GM23338 (cell line): ENCODE results near the gene MT1F. TPM values are rescaled to one million over a fixed set of nuclear protein-coding genes. Genes with fewer than 3 reads are reported as not detected.

Experiments
- ATAC-seq: fragments of 200-7000 bp; cut with Tn5 transposase; 3 replicates; pipeline ENCODE4 v1.9.1; 2020
- DNase-seq: peaks from one replicate; pipeline ENCODE4 v3.0.0-alpha.2; 2015; ENCODE audit warnings: low spot score
- H2AFZ ChIP-seq: fragments of 200-600 bp; sonication (generic); 2 replicates; pipeline ENCODE4 v1.8.0; 2016; ENCODE audit warnings: antibody characterized with exemption, mild to moderate bottlenecking, moderate library complexity
- H3F3A ChIP-seq: fragments of 200-600 bp; sonication (generic); replicated peaks from 2 replicates; pipeline ENCODE4 v1.8.0; 2017; ENCODE audit warnings: antibody characterized with exemption, mixed run types, low read depth
- H3K27ac ChIP-seq: fragments of 200-600 bp; sonication (generic); 2 replicates; pipeline ENCODE4 v1.6.1; 2016; ENCODE audit warnings: low read depth
- H3K27me3 ChIP-seq: fragments of 200-600 bp; sonication (generic); 2 replicates; pipeline ENCODE4 v1.8.0; 2016; ENCODE audit warnings: mild to moderate bottlenecking, mixed run types, moderate library complexity; ENCODE audit not compliant: insufficient read depth
- H3K36me3 ChIP-seq: fragments of 200-600 bp; sonication (generic); 2 replicates; pipeline ENCODE4 v1.8.0; 2016; ENCODE audit warnings: mild to moderate bottlenecking; ENCODE audit not compliant: insufficient read depth
- H3K4me1 ChIP-seq: fragments of 200-600 bp; sonication (generic); 2 replicates; pipeline ENCODE4 v1.8.0; 2016; ENCODE audit warnings: mild to moderate bottlenecking, moderate library complexity; ENCODE audit not compliant: insufficient read depth
- H3K4me2 ChIP-seq: fragments of 200-600 bp; sonication (generic); 2 replicates; pipeline ENCODE4 v1.7.1; 2017; ENCODE audit warnings: mixed run types
- H3K4me3 ChIP-seq: fragments of 200-600 bp; sonication (generic); 2 replicates; pipeline ENCODE4 v1.6.1; 2016; ENCODE audit warnings: mixed run types
- H3K79me2 ChIP-seq: fragments of 200-600 bp; sonication (generic); replicated peaks from 2 replicates; pipeline ENCODE4 v1.8.0; 2017; ENCODE audit warnings: mild to moderate bottlenecking; ENCODE audit not compliant: insufficient read depth
- H3K9me2 ChIP-seq: fragments of 200-600 bp; sonication (generic); 2 replicates; pipeline ENCODE4 v1.8.0; 2017; ENCODE audit not compliant: insufficient read depth
- H4K20me1 ChIP-seq: fragments of 200-600 bp; sonication (generic); replicated peaks from 2 replicates; pipeline ENCODE4 v1.8.0; 2017; ENCODE audit warnings: mild to moderate bottlenecking; ENCODE audit not compliant: insufficient read depth
- H3K27ac Mint-ChIP-seq: 2 replicates; pipeline ENCODE4 v1.8.0; 2020; ENCODE audit warnings: inconsistent platforms, mild to moderate bottlenecking, moderate library complexity, mixed read lengths
- H3K27me3 Mint-ChIP-seq: 3 replicates; pipeline ENCODE4 v1.8.0; 2022; ENCODE audit warnings: low read depth, mild to moderate bottlenecking, moderate library complexity, mixed read lengths, inconsistent platforms; ENCODE audit not compliant: insufficient read depth, poor library complexity
- H3K36me3 Mint-ChIP-seq: 3 replicates; pipeline ENCODE4 v1.8.0; 2021; ENCODE audit warnings: low read depth, mild to moderate bottlenecking, inconsistent platforms, moderate library complexity, mixed read lengths
- H3K4me1 Mint-ChIP-seq: 3 replicates; pipeline ENCODE4 v1.8.0; 2020; ENCODE audit warnings: mild to moderate bottlenecking, inconsistent platforms, mixed read lengths
- H3K4me3 Mint-ChIP-seq: 3 replicates; pipeline ENCODE4 v1.8.0; 2021; ENCODE audit warnings: moderate library complexity, mild to moderate bottlenecking, inconsistent platforms, mixed read lengths
- H3K9me3 Mint-ChIP-seq: 3 replicates; pipeline ENCODE4 v1.8.0; 2020; ENCODE audit warnings: moderate library complexity, mild to moderate bottlenecking, inconsistent platforms, mixed read lengths
- CREB1 ChIP-seq: fragments of 250-450 bp; sonication (Bioruptor Pico); IDR thresholded peaks from 2 replicates; pipeline ENCODE4 v1.5.0; 2020; ENCODE audit warnings: low read depth, mild to moderate bottlenecking, moderate library complexity
- EZH2 ChIP-seq: fragments of 200-600 bp; sonication (generic); IDR thresholded peaks from one replicate; pipeline ENCODE4 v1.8.0; 2017; ENCODE audit warnings: antibody characterized with exemption, mild to moderate bottlenecking, low read depth; ENCODE audit not compliant: unreplicated experiment
- EZH2phosphoT487 ChIP-seq: fragments of 200-600 bp; sonication (generic); IDR thresholded peaks from one replicate; pipeline ENCODE4 v1.8.1; 2018; ENCODE audit warnings: antibody characterized with exemption; ENCODE audit not compliant: unreplicated experiment
- JUNB ChIP-seq: IDR thresholded peaks from one replicate; pipeline ENCODE4 v1.6.1; 2016; ENCODE audit warnings: antibody characterized with exemption; ENCODE audit not compliant: unreplicated experiment
- POLR2AphosphoS5 ChIP-seq: IDR thresholded peaks from 2 replicates; pipeline ENCODE4 v1.6.1; 2016; ENCODE audit warnings: antibody characterized with exemption, low read depth
- ZNF114 ChIP-seq: fragments of 250-450 bp; sonication (Bioruptor Pico); IDR thresholded peaks from 2 replicates; pipeline ENCODE4 v1.5.0; 2020; ENCODE audit warnings: mild to moderate bottlenecking, moderate library complexity
- ZNF331 ChIP-seq: fragments of 250-450 bp; sonication (Bioruptor Pico); IDR thresholded peaks from 2 replicates; pipeline ENCODE4 v1.5.0; 2020; ENCODE audit warnings: low read depth, mild to moderate bottlenecking, moderate library complexity
- polyA plus RNA-seq: library from polyadenylated mRNA; unstranded; fragments of >200 nt; fragmentation: Nextera tagmentation; extraction: Ambion mirVana; gene quantifications from 2 replicates; pipeline ENCODE4 v1.2.1, GENCODE V29; 2016
- total RNA-seq: library from RNA; depleted of rRNA; stranded (reverse); fragments of >200 nt; shearing (Covaris generic); gene quantifications from 2 replicates; pipeline ENCODE4 v1.2.3, GENCODE V29; 2014
- TF ChIP-seq, protein P1 (sequence below): fragments of 250-450 bp; sonication (Bioruptor Pico); IDR thresholded peaks from 2 replicates; pipeline ENCODE4 v1.5.0; 2020; ENCODE audit warnings: mild to moderate bottlenecking, moderate library complexity
- TF ChIP-seq, protein P2 (sequence below), 2 experiments: fragments of 200-600 bp in 1 of 2; sonication (generic) in 1 of 2; conservative IDR thresholded peaks; 2 replicates each; pipeline versions ENCODE4 v1.5.1 to v1.6.1; 2016 to 2017; ENCODE audit warnings: antibody characterized with exemption in 2 of 2, low read depth in 2 of 2, mild to moderate bottlenecking in 2 of 2, moderate library complexity in 1 of 2
- TF ChIP-seq, protein P3 (sequence below): IDR thresholded peaks from one replicate; pipeline ENCODE4 v1.6.1; 2018; ENCODE audit warnings: antibody characterized with exemption; ENCODE audit not compliant: unreplicated experiment

MT1F gene
- total and polyA plus RNA-seq, 2 experiments from 2014 or later = 7.4 to 107 TPM

DNA sequence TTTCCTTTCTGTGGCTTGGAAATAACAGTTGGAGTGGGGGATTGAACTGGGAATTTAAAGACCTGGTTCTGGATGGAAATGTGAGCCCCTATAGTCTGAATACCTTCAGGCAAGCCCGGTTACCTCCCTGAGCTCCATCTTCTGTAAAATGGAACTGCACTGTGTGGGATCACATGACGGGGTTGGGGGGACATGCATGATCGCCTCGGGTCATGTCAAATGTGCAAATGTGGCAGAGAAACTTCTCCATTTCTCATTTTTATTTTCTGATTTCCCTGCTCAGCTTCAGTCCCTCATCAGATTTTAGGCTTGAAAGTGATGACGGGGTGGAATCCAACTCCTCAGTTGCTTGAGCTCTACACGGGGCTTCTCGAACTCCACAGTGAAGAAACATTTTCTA, 4.5 kb upstream of the MT1F start (continued):
- TF ChIP-seq, protein P1, sequence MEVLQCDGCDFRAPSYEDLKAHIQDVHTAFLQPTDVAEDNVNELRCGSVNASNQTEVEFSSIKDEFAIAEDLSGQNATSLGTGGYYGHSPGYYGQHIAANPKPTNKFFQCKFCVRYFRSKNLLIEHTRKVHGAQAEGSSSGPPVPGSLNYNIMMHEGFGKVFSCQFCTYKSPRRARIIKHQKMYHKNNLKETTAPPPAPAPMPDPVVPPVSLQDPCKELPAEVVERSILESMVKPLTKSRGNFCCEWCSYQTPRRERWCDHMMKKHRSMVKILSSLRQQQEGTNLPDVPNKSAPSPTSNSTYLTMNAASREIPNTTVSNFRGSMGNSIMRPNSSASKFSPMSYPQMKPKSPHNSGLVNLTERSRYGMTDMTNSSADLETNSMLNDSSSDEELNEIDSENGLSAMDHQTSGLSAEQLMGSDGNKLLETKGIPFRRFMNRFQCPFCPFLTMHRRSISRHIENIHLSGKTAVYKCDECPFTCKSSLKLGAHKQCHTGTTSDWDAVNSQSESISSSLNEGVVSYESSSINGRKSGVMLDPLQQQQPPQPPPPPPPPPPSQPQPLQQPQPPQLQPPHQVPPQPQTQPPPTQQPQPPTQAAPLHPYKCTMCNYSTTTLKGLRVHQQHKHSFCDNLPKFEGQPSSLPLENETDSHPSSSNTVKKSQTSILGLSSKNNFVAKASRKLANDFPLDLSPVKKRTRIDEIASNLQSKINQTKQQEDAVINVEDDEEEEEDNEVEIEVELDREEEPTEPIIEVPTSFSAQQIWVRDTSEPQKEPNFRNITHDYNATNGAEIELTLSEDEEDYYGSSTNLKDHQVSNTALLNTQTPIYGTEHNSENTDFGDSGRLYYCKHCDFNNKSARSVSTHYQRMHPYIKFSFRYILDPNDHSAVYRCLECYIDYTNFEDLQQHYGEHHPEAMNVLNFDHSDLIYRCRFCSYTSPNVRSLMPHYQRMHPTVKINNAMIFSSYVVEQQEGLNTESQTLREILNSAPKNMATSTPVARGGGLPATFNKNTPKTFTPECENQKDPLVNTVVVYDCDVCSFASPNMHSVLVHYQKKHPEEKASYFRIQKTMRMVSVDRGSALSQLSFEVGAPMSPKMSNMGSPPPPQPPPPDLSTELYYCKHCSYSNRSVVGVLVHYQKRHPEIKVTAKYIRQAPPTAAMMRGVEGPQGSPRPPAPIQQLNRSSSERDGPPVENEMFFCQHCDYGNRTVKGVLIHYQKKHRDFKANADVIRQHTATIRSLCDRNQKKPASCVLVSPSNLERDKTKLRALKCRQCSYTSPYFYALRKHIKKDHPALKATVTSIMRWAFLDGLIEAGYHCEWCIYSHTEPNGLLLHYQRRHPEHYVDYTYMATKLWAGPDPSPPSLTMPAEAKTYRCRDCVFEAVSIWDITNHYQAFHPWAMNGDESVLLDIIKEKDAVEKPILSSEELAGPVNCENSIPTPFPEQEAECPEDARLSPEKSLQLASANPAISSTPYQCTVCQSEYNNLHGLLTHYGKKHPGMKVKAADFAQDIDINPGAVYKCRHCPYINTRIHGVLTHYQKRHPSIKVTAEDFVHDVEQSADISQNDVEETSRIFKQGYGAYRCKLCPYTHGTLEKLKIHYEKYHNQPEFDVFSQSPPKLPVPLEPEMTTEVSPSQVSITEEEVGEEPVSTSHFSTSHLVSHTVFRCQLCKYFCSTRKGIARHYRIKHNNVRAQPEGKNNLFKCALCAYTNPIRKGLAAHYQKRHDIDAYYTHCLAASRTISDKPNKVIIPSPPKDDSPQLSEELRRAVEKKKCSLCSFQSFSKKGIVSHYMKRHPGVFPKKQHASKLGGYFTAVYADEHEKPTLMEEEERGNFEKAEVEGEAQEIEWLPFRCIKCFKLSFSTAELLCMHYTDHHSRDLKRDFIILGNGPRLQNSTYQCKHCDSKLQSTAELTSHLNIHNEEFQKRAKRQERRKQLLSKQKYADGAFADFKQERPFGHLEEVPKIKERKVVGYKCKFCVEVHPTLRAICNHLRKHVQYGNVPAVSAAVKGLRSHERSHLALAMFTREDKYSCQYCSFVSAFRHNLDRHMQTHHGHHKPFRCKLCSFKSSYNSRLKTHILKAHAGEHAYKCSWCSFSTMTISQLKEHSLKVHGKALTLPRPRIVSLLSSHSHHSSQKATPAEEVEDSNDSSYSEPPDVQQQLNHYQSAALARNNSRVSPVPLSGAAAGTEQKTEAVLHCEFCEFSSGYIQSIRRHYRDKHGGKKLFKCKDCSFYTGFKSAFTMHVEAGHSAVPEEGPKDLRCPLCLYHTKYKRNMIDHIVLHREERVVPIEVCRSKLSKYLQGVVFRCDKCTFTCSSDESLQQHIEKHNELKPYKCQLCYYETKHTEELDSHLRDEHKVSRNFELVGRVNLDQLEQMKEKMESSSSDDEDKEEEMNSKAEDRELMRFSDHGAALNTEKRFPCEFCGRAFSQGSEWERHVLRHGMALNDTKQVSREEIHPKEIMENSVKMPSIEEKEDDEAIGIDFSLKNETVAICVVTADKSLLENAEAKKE (CRISPR knock-in tag) = no peak
- TF ChIP-seq ZNF331 (CRISPR knock-in tag) = no peak
- no peak for TF ChIP-seq EZH2phosphoT487
- no peak for TF ChIP-seq EZH2
- TF ChIP-seq, protein P2, sequence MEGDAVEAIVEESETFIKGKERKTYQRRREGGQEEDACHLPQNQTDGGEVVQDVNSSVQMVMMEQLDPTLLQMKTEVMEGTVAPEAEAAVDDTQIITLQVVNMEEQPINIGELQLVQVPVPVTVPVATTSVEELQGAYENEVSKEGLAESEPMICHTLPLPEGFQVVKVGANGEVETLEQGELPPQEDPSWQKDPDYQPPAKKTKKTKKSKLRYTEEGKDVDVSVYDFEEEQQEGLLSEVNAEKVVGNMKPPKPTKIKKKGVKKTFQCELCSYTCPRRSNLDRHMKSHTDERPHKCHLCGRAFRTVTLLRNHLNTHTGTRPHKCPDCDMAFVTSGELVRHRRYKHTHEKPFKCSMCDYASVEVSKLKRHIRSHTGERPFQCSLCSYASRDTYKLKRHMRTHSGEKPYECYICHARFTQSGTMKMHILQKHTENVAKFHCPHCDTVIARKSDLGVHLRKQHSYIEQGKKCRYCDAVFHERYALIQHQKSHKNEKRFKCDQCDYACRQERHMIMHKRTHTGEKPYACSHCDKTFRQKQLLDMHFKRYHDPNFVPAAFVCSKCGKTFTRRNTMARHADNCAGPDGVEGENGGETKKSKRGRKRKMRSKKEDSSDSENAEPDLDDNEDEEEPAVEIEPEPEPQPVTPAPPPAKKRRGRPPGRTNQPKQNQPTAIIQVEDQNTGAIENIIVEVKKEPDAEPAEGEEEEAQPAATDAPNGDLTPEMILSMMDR (conservative IDR thresholded peaks at IDR 0.05; ENCODE audit: low read depth in 2 of 2) = no peak
- TF ChIP-seq JUNB = no peak
- no peak for TF ChIP-seq CREB1

DNA sequence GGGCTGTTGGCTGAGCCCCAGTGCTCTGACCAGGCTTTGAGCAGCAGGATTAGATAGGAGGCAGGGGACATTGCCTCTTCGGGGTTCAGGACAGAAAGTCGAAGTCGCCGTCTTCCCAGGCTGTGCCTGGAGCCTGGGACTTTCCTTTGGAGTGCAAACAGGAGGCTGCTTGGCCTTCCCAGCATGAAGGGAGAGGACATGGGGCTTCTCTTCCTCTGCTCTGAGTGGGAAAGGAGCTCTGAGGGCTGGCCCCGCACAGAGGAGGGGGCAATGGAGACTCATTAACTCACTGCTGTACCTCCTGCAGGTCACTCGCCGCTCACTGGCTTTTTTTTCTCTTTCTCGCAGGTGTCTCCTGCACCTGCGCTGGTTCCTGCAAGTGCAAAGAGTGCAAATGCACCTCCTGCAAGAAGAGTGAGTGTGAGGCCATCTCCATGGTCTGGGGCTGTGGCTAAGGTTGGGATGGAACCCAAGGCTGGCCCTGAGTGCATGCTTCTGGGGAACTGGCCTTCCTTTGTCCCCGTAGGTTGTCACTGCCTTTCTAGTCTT, 642 bp downstream of the MT1F start:
- peak; percentile 17 for ATAC-seq
- H3K4me1 Mint-ChIP-seq = peaks cover 24% of the 10 kb centered on the region
- H3K9me3 Mint-ChIP-seq = no peaks in the 10 kb centered on the region
- Histone ChIP-seq H3K27me3 (peaks cover 75% of the 10 kb centered on the region), H3K79me2 (no peaks in the 10 kb centered on the region), H3K4me3 (peak overlapping the region; percentile 82), H2AFZ (peak overlapping the region; percentile 80), H3K36me3 (no peaks in the 10 kb centered on the region; the same call in 1 of the 2 replicates), H3K9me2 (no peaks in the 10 kb centered on the region), H4K20me1 (no peaks in the 10 kb centered on the region), H3K4me1 (peaks cover 21% of the 10 kb centered on the region), H3K4me2 (peak overlapping the region; percentile 90), H3K27ac (no peak overlapping the region), H3F3A (peaks cover 1% of the 10 kb centered on the region; the same call in 1 of the 2 replicates)
- no peak for DNase-seq
- peak overlapping the region; percentile 90 for H3K4me3 Mint-ChIP-seq
- TF ChIP-seq CREB1 (no peak), EZH2 (no peak), ZNF331 (CRISPR knock-in tag) (no peak), ZNF114 (CRISPR knock-in tag) (no peak), POLR2AphosphoS5 (no peak)
- TF ChIP-seq, protein P3, sequence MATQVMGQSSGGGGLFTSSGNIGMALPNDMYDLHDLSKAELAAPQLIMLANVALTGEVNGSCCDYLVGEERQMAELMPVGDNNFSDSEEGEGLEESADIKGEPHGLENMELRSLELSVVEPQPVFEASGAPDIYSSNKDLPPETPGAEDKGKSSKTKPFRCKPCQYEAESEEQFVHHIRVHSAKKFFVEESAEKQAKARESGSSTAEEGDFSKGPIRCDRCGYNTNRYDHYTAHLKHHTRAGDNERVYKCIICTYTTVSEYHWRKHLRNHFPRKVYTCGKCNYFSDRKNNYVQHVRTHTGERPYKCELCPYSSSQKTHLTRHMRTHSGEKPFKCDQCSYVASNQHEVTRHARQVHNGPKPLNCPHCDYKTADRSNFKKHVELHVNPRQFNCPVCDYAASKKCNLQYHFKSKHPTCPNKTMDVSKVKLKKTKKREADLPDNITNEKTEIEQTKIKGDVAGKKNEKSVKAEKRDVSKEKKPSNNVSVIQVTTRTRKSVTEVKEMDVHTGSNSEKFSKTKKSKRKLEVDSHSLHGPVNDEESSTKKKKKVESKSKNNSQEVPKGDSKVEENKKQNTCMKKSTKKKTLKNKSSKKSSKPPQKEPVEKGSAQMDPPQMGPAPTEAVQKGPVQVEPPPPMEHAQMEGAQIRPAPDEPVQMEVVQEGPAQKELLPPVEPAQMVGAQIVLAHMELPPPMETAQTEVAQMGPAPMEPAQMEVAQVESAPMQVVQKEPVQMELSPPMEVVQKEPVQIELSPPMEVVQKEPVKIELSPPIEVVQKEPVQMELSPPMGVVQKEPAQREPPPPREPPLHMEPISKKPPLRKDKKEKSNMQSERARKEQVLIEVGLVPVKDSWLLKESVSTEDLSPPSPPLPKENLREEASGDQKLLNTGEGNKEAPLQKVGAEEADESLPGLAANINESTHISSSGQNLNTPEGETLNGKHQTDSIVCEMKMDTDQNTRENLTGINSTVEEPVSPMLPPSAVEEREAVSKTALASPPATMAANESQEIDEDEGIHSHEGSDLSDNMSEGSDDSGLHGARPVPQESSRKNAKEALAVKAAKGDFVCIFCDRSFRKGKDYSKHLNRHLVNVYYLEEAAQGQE = no peak
- peaks cover 22% of the 10 kb centered on the region; the same call in 2 of the 3 replicates for H3K36me3 Mint-ChIP-seq
- peaks cover 69% of the 10 kb centered on the region for H3K27me3 Mint-ChIP-seq
- H3K27ac Mint-ChIP-seq = no peak overlapping the region
